ENCODE data around the gene COL16A1. TPM values are rescaled to one million over a fixed set of nuclear protein-coding genes. Genes with fewer than 3 reads are reported as not detected.

Gene COL16A1
- total RNA-seq, 1 experiment from 2014 or later: 6.2 TPM

DNA sequence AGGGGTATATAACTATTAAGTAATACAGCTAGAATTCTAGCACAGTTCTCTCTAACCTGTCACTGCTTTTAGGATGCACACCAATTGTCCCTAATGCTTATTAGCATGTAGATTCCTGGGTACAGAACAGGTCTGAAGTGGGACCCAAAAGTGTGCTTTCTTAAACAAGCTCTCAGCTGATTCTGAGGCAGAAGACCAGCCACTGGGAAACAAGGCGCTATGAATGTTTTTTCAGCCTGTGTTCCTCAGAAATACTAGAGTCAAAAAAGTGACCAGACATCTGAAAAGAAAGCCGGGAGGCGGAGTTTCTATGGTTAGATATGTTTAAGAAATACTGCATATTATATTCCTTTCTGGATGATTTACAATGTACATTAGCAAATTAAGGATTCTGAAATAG lies 60.9 kb downstream of the COL16A1 start:
- Histone ChIP-seq H3K9me3 (ENCODE audit: control insufficient read depth, low read depth, low read length) (no peaks in the 10 kb centered on the region), H4K8ac (replicated peaks; ENCODE audit: insufficient read length, low read depth, low read length) (no peak overlapping the region), H3K56ac (ENCODE audit: insufficient read length, low read depth, low read length) (no peak overlapping the region), H3K23ac (ENCODE audit: insufficient read length, low read depth, low read length) (no peak overlapping the region), H3K27ac (ENCODE audit: insufficient read length, low read depth, low read length) (no peak overlapping the region), H3K14ac (ENCODE audit: insufficient read depth, low read length) (no peak overlapping the region), H2BK15ac (ENCODE audit: low read depth, low read length) (no peak overlapping the region), H3K79me1 (ENCODE audit: insufficient read depth, low read depth, low read length, poor library complexity, severe bottlenecking) (no peaks in the 10 kb centered on the region), H3K18ac (ENCODE audit: insufficient read length, low read depth, low read length) (no peak overlapping the region), H3K23me2 (ENCODE audit: insufficient read length, low read depth, low read length, poor library complexity, severe bottlenecking) (peaks cover 6% of the 10 kb centered on the region), H3K4me1 (ENCODE audit: insufficient read depth, low read length) (peaks cover 4% of the 10 kb centered on the region; the same call in 1 of the 2 replicates), H3K79me2 (ENCODE audit: insufficient read depth, low read length) (peaks cover 12% of the 10 kb centered on the region; the same call in 1 of the 2 replicates), H4K91ac (ENCODE audit: insufficient read length, low read depth, low read length) (no peak overlapping the region), H2BK120ac (ENCODE audit: low read depth, low read length, poor library complexity, severe bottlenecking) (no peak overlapping the region), H2BK20ac (ENCODE audit: low read depth, low read length, poor library complexity, severe bottlenecking) (no peak overlapping the region), H2BK12ac (ENCODE audit: insufficient read length, low read depth, low read length) (no peak overlapping the region), H3T11ph (ENCODE audit: low read length) (no peak overlapping the region), H2BK5ac (ENCODE audit: insufficient read length, low read length) (no peak overlapping the region), H4K20me1 (ENCODE audit: control insufficient read depth, insufficient read depth, insufficient read length) (no peaks in the 10 kb centered on the region), H3K4me2 (ENCODE audit: insufficient read depth, insufficient read length, low read length) (no peak overlapping the region), H2AFZ (ENCODE audit: low read length) (no peak overlapping the region), H3K4ac (ENCODE audit: low read depth, low read length) (no peak overlapping the region), H4K5ac (ENCODE audit: insufficient read length, low read depth, low read length) (no peak overlapping the region), H3K9ac (ENCODE audit: extremely low read depth, insufficient read length, low read length) (no peak overlapping the region), H3K27me3 (ENCODE audit: insufficient read depth, low read length) (no peaks in the 10 kb centered on the region), H2AK5ac (ENCODE audit: insufficient read length, low read length) (no peak overlapping the region)
- Mint-ChIP-seq H3K4me1 (peaks cover 14 to 20% of the 10 kb centered on the region in 2 experiments), H3K36me3 (ENCODE audit: insufficient read depth in 1 of 3, low read depth in 3 of 3) (no peaks in the 10 kb centered on the region), H3K27me3 (ENCODE audit: low read depth) (no peaks in the 10 kb centered on the region), H3K4me3 (0 out of 5 replicates have a peak overlapping the region, but pooled peaks of 1 of the 2 experiments have one; percentile 12), H3K9me3 (no peaks in the 10 kb centered on the region), H3K27ac (no peak overlapping the region)
- TF ChIP-seq, protein P1, sequence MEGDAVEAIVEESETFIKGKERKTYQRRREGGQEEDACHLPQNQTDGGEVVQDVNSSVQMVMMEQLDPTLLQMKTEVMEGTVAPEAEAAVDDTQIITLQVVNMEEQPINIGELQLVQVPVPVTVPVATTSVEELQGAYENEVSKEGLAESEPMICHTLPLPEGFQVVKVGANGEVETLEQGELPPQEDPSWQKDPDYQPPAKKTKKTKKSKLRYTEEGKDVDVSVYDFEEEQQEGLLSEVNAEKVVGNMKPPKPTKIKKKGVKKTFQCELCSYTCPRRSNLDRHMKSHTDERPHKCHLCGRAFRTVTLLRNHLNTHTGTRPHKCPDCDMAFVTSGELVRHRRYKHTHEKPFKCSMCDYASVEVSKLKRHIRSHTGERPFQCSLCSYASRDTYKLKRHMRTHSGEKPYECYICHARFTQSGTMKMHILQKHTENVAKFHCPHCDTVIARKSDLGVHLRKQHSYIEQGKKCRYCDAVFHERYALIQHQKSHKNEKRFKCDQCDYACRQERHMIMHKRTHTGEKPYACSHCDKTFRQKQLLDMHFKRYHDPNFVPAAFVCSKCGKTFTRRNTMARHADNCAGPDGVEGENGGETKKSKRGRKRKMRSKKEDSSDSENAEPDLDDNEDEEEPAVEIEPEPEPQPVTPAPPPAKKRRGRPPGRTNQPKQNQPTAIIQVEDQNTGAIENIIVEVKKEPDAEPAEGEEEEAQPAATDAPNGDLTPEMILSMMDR (conservative IDR thresholded peaks at IDR 0.05): no peak
- DNase-seq: no peak
- WGBS (ENCODE audit: extremely low coverage, insufficient read length, low lambda C conversion rate): no CpG with 5 or more reads among the region's 3 CpGs

Measured in H9 (cell line).